B cell (primary cell): ENCODE measurements around the gene PMCH. TPM values are rescaled to one million over a fixed set of nuclear protein-coding genes. Genes with fewer than 3 reads are reported as not detected.

Experiments
- ATAC-seq: fragments of 200-7000 bp; cut with Tn5 transposase; one replicate; pipeline ENCODE4 v1.10.0; 2021; ENCODE audit warnings: low read depth, mild to moderate bottlenecking, moderate number of reproducible peaks, moderate library complexity
- CTCF ChIA-PET: fragments of 350-600 bp; sonication (Branson Sonifier 250); formaldehyde crosslinking; loops from one replicate; lab custom pipeline; 2021; ENCODE audit warnings: antibody characterized with exemption, inconsistent platforms; lab: Charles Lee
- POLR2A ChIA-PET: fragments of 350-600 bp; sonication (Branson Sonifier 250); formaldehyde crosslinking; loops from one replicate; lab custom pipeline; 2021; ENCODE audit warnings: antibody characterized with exemption; lab: Charles Lee
- DNase-seq: peaks from one replicate; pipeline ENCODE4 v3.0.0; 2013
- H2AFZ ChIP-seq: 2 replicates; pipeline ENCODE4 v1.6.1; 2012; ENCODE audit warnings: mild to moderate bottlenecking, low read depth, low read length; ENCODE audit not compliant: insufficient read depth, poor library complexity, severe bottlenecking
- H3K27ac ChIP-seq, 2 donors: 1 replicate in 1 of 2; 2 replicates in 1 of 2; pipeline ENCODE4 v1.5.1; 2012 to 2013; ENCODE audit warnings: low read length in 2 of 2, mild to moderate bottlenecking in 2 of 2, moderate library complexity in 1 of 2
- H3K27me3 ChIP-seq, 4 experiments: fragments of 200-600 bp in 1 of 4; sonication (generic) in 1 of 4; replicated peaks in 1 of 4; 1 replicate in 2 of 4; 2 replicates in 2 of 4; pipeline versions ENCODE4 v1.6.1 to v1.7.0; 2013 to 2016; ENCODE audit warnings: low read length in 3 of 4, mild to moderate bottlenecking in 2 of 4, mixed read lengths in 1 of 4, moderate library complexity in 1 of 4; ENCODE audit not compliant: insufficient read depth in 4 of 4, control insufficient read depth in 3 of 4; ENCODE audit errors: control extremely low read depth in 1 of 4
- H3K36me3 ChIP-seq, 2 experiments: replicated peaks in 1 of 2; 1 replicate in 1 of 2; 2 replicates in 1 of 2; pipeline versions ENCODE4 v1.6.1 to v1.7.1; 2013; ENCODE audit warnings: low read length in 1 of 2; ENCODE audit not compliant: insufficient read depth in 2 of 2, control insufficient read depth in 1 of 2; ENCODE audit errors: control extremely low read depth in 1 of 2, extremely low read depth in 1 of 2
- H3K4me1 ChIP-seq, 2 donors: fragments of 200-600 bp in 1 of 2; sonication (generic) in 1 of 2; 1 replicate in 1 of 2; 2 replicates in 1 of 2; pipeline versions ENCODE4 v1.5.1 to v1.6.1; 2013 to 2017; ENCODE audit warnings: low read length in 2 of 2; ENCODE audit not compliant: control insufficient read depth in 2 of 2, insufficient read depth in 2 of 2
- H3K4me2 ChIP-seq: replicated peaks from 2 replicates; pipeline ENCODE3; 2012; ENCODE audit warnings: mild to moderate bottlenecking, low read depth, low read length; ENCODE audit not compliant: poor library complexity, severe bottlenecking
- H3K4me3 ChIP-seq, 5 experiments: fragments of 200-600 bp in 1 of 5; sonication (generic) in 1 of 5; 1 replicate in 3 of 5; 2 replicates in 2 of 5; pipeline versions ENCODE4 v1.5.1 to v1.7.0; 2011 to 2016; ENCODE audit warnings: low read length in 4 of 5, mild to moderate bottlenecking in 4 of 5, low read depth in 2 of 5, control low read depth in 1 of 5, moderate library complexity in 1 of 5; ENCODE audit not compliant: insufficient read depth in 1 of 5; ENCODE audit errors: control extremely low read depth in 1 of 5, extremely low read depth in 1 of 5
- H3K79me2 ChIP-seq: fragments of 200-600 bp; sonication (generic); one replicate; pipeline ENCODE4 v1.6.0; 2016; ENCODE audit warnings: low read length; ENCODE audit not compliant: control insufficient read depth, insufficient read depth
- H3K9ac ChIP-seq: fragments of 200-600 bp; sonication (generic); 2 replicates; pipeline ENCODE4 v1.6.1; 2017; ENCODE audit warnings: mild to moderate bottlenecking, low read length, moderate library complexity
- H3K9me3 ChIP-seq, 3 donors: one replicate each; pipeline versions ENCODE4 v1.6.1 to v1.7.1; 2013; ENCODE audit warnings: low read length in 2 of 3; ENCODE audit not compliant: control insufficient read depth in 2 of 3, insufficient read depth in 1 of 3; ENCODE audit errors: control extremely low read depth in 1 of 3
- H4K20me1 ChIP-seq: 2 replicates; pipeline ENCODE4 v1.6.0; 2012; ENCODE audit warnings: mild to moderate bottlenecking, low read length; ENCODE audit not compliant: insufficient read depth, control insufficient read depth, poor library complexity, severe bottlenecking
- H3K27ac Mint-ChIP-seq: one replicate; pipeline ENCODE4 v1.8.0; 2021; ENCODE audit warnings: mixed read lengths
- H3K27me3 Mint-ChIP-seq: one replicate; pipeline ENCODE4 v1.8.0; 2021; ENCODE audit warnings: mixed read lengths
- H3K4me1 Mint-ChIP-seq: one replicate; pipeline ENCODE4 v1.8.0; 2021; ENCODE audit warnings: mixed read lengths
- H3K4me3 Mint-ChIP-seq: one replicate; pipeline ENCODE4 v1.8.0; 2021; ENCODE audit warnings: mixed read lengths
- H3K9me3 Mint-ChIP-seq: one replicate; pipeline ENCODE4 v1.8.0; 2022; ENCODE audit warnings: mixed read lengths; ENCODE audit not compliant: insufficient read depth
- EZH2 ChIP-seq: IDR thresholded peaks from 2 replicates; pipeline ENCODE4 v1.6.1; 2012; ENCODE audit warnings: borderline replicate concordance, low read depth, mild to moderate bottlenecking, moderate library complexity, low read length; ENCODE audit not compliant: insufficient read depth, poor library complexity, severe bottlenecking
- WGBS: methylation state at CpG from one replicate; pipeline ENCODE4 v1.1.5; 2013; ENCODE audit warnings: missing lambda C conversion rate; ENCODE audit not compliant: insufficient coverage; 5-methylcytosine and 5-hydroxymethylcytosine counted together
- intact Hi-C: fragments of 100-400 bp; cut with micrococcal nuclease; formaldehyde crosslinking; loops from one replicate; pipeline ENCODE4 v1.10.0; 2022
- polyA plus RNA-seq: library from polyadenylated mRNA; depleted of rRNA; stranded (reverse); fragments of >200 nt; gene quantifications from 2 replicates; pipeline ENCODE4 v1.2.3, GENCODE V29; 2012
- total RNA-seq, 2 donors: library from RNA; stranded (reverse); fragments of 120-200 nt in 1 of 2; gene quantifications; 1 replicate in 1 of 2; 2 replicates in 1 of 2; pipeline versions ENCODE4 v1.2.3 to v1.2.4, GENCODE V29; 2013 to 2022
- TF ChIP-seq, protein P1 (sequence below): fragments of 200-600 bp; IDR thresholded peaks from one replicate; pipeline ENCODE4 v1.8.0; 2022; ENCODE audit warnings: antibody characterized with exemption, mild to moderate bottlenecking

The PMCH gene
- total and polyA plus RNA-seq, 2 donors (not counting 1 experiment from before 2014, with no cell fraction given): not detected

DNA sequence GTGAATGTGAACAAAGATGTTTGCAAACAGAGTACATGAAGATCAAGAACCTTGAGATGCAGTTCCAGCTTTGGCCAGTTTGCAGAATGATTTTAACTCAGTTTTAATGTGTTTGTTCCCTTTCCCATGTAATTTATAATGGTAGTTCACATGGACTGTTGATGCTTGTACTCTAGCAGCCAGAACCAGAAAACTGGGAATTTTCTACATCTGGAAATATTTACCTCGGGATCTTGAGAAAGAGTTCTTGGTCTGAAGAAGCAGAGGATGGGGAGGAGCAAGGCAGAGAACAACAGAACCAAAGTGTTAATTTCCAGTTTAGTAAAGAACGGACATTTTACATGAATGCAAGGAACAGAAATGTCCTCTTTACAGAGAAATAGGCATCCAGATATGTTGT, 37.0 kb upstream of the PMCH start:
- H3K9me3 Mint-ChIP-seq: no peaks in the 10 kb centered on the region
- H3K27me3 Mint-ChIP-seq: peaks cover 35% of the 10 kb centered on the region
- H2AFZ ChIP-seq: no peak overlapping the region
- ChIA-PET POLR2A (no interaction called here), CTCF (no interaction called here)
- WGBS: 43% methylated on average over 1 of the region's 2 CpGs
- H3K4me2 ChIP-seq: no peak overlapping the region
- H3K9me3 ChIP-seq: no peaks in the 10 kb centered on the region
- TF ChIP-seq EZH2: no peak
- TF ChIP-seq, protein P1, sequence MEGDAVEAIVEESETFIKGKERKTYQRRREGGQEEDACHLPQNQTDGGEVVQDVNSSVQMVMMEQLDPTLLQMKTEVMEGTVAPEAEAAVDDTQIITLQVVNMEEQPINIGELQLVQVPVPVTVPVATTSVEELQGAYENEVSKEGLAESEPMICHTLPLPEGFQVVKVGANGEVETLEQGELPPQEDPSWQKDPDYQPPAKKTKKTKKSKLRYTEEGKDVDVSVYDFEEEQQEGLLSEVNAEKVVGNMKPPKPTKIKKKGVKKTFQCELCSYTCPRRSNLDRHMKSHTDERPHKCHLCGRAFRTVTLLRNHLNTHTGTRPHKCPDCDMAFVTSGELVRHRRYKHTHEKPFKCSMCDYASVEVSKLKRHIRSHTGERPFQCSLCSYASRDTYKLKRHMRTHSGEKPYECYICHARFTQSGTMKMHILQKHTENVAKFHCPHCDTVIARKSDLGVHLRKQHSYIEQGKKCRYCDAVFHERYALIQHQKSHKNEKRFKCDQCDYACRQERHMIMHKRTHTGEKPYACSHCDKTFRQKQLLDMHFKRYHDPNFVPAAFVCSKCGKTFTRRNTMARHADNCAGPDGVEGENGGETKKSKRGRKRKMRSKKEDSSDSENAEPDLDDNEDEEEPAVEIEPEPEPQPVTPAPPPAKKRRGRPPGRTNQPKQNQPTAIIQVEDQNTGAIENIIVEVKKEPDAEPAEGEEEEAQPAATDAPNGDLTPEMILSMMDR: no peak
- H3K9ac ChIP-seq: no peak overlapping the region
- H3K27me3 ChIP-seq: peaks cover 0 to 3% (median 0%) of the 10 kb centered on the region in 4 experiments
- no peak overlapping the region for H3K27ac ChIP-seq
- no peak overlapping the region for H3K4me3 Mint-ChIP-seq
- H3K4me3 ChIP-seq: no peak overlapping the region
- H4K20me1 ChIP-seq: no peaks in the 10 kb centered on the region
- H3K4me1 Mint-ChIP-seq: no peaks in the 10 kb centered on the region
- H3K79me2 ChIP-seq: no peaks in the 10 kb centered on the region
- H3K4me1 ChIP-seq: no peaks in the 10 kb centered on the region
- intact Hi-C loops: no loop called here
- ATAC-seq: no peak
- H3K27ac Mint-ChIP-seq: no peak overlapping the region
- no peaks in the 10 kb centered on the region for H3K36me3 ChIP-seq
- no peak for DNase-seq

DNA sequence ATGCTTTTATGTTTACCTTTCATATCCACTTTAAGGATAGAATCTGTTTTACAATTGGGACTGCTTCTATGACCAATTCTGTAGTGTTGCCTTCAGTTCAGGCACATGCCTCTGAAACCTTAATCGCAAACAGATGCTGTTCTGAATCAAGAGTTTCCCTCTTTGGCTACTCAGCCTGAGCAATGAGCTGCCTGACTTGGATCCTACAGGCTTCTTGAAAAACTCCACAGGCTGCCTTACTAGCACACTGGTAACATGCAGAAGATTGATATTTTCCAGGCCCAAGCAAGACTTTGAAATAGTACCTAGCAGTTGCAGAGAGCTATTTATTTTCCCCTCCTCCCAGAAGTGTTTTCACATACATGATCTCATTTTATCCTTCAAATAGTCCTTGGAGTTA, 34.8 kb upstream of the PMCH start:
- ATAC-seq: no peak
- no peak overlapping the region for H3K27ac ChIP-seq
- CTCF ChIA-PET: no interaction called here
- no peaks in the 10 kb centered on the region for H3K36me3 ChIP-seq
- Mint-ChIP-seq H3K27ac (no peak overlapping the region), H3K9me3 (no peaks in the 10 kb centered on the region), H3K4me3 (no peak overlapping the region), H3K4me1 (no peaks in the 10 kb centered on the region), H3K27me3 (peaks cover 25% of the 10 kb centered on the region)
- peaks cover 0 to 3% (median 0%) of the 10 kb centered on the region in 4 experiments for H3K27me3 ChIP-seq
- no peak overlapping the region for H3K4me2 ChIP-seq
- no peaks in the 10 kb centered on the region for H4K20me1 ChIP-seq
- intact Hi-C loops: no loop called here
- no peak for TF ChIP-seq EZH2
- TF ChIP-seq, protein P1: no peak
- H3K4me3 ChIP-seq: no peak overlapping the region
- H3K79me2 ChIP-seq: no peaks in the 10 kb centered on the region
- no peaks in the 10 kb centered on the region for H3K4me1 ChIP-seq
- POLR2A ChIA-PET: no interaction called here
- WGBS: 94% methylated on average over 1 of the region's 1 CpG
- H3K9me3 ChIP-seq: no peaks in the 10 kb centered on the region
- H2AFZ ChIP-seq: no peak overlapping the region
- DNase-seq: no peak
- no peak overlapping the region for H3K9ac ChIP-seq
